ENCODE results near the gene ARMH2.

DNA sequence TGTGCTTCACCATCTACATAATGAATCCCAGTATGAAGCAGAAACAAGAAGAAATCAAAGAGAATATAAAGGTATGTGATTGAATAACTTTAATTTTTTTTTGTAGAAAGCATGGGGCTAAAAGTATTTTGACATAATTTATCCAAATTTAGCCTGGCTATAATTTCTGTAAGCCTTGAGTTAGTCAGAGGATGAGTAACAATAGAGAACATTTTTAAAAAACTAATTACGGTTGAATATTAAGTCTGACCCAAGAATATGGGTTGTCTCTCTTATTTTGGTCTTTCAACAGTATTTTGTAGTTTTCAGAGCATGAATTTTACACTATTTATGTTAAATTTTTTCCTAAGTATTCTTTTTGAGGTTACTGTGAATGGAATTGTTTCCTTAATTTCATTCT lies 21.5 kb downstream of the ARMH2 start:
- no peak for TF ChIP-seq EP300 (IDR thresholded peaks at IDR 0.05)
- TF ChIP-seq POLR2A (IDR thresholded peaks at IDR 0.05), result no peak
- TF ChIP-seq CTCF (IDR thresholded peaks at IDR 0.05), result no peak
